Chondrocyte (in vitro differentiated cells): ENCODE data around the gene TSPAN9. TPM values are rescaled to one million over a fixed set of nuclear protein-coding genes. Genes with fewer than 3 reads are reported as not detected.

ENCODE experiments used
- DNase-seq: peaks from one replicate; pipeline ENCODE4 v3.0.0; 2021; ENCODE audit warnings: mixed read lengths, low spot score
- H3K27ac Mint-ChIP-seq: one replicate; pipeline ENCODE4 v1.8.0; 2021; ENCODE audit warnings: mild to moderate bottlenecking, moderate library complexity, mixed read lengths; ENCODE audit not compliant: unreplicated experiment
- H3K27me3 Mint-ChIP-seq: 2 replicates; pipeline ENCODE4 v1.8.0; 2021; ENCODE audit warnings: low read depth, mixed read lengths
- H3K36me3 Mint-ChIP-seq: 2 replicates; pipeline ENCODE4 v1.8.0; 2021; ENCODE audit warnings: low read depth, mixed read lengths
- H3K4me1 Mint-ChIP-seq: 2 replicates; pipeline ENCODE4 v1.8.0; 2021; ENCODE audit warnings: low read depth, mild to moderate bottlenecking, mixed read lengths
- H3K4me3 Mint-ChIP-seq: one replicate; pipeline ENCODE4 v1.8.0; 2021; ENCODE audit warnings: mild to moderate bottlenecking, moderate library complexity, mixed read lengths; ENCODE audit not compliant: unreplicated experiment
- H3K9me3 Mint-ChIP-seq: 2 replicates; pipeline ENCODE4 v1.8.0; 2021; ENCODE audit warnings: low read depth, mixed read lengths
- CTCF ChIP-seq: fragments of 200-600 bp; sonication (generic); IDR thresholded peaks from 2 replicates; pipeline ENCODE4 v1.5.0; 2021; ENCODE audit warnings: antibody characterized with exemption, mild to moderate bottlenecking, moderate library complexity
- total RNA-seq: library from RNA; stranded (reverse); gene quantifications from 3 replicates; pipeline ENCODE4 v1.2.1, GENCODE V29; 2021

The TSPAN9 gene
- total RNA-seq, 1 donor from 2014 or later = 50.4 TPM

GRCh38 chr12:3225154-3225795, 148.1 kb downstream of the TSPAN9 start:
- peak overlapping the region; percentile 41 for H3K4me3 Mint-ChIP-seq

GRCh38 chr12:3225796-3226180, 148.6 kb downstream of the TSPAN9 start:
- H3K4me3 Mint-ChIP-seq = no peak overlapping the region
- TF ChIP-seq CTCF = no peak
- peaks cover 32% of the 10 kb centered on the region for H3K4me1 Mint-ChIP-seq
- H3K36me3 Mint-ChIP-seq = peaks cover 7% of the 10 kb centered on the region
- peak overlapping the region; percentile 69 for H3K27ac Mint-ChIP-seq
- no peak for DNase-seq
- H3K9me3 Mint-ChIP-seq = peaks cover 7% of the 10 kb centered on the region
- H3K27me3 Mint-ChIP-seq = no peaks in the 10 kb centered on the region

More at GRCh38 chr12:3225154-3225795, 148.1 kb downstream of the TSPAN9 start:
- peak overlapping the region; percentile 69 for H3K27ac Mint-ChIP-seq
- H3K4me1 Mint-ChIP-seq = peaks cover 28% of the 10 kb centered on the region
- no peak for DNase-seq
- H3K27me3 Mint-ChIP-seq = no peaks in the 10 kb centered on the region
- H3K36me3 Mint-ChIP-seq = peaks cover 7% of the 10 kb centered on the region
- H3K9me3 Mint-ChIP-seq = peaks cover 7% of the 10 kb centered on the region
- TF ChIP-seq CTCF = no peak

- H3K4me1 Mint-ChIP-seq = peaks cover 37% of the 10 kb centered on the region
- peaks cover 6% of the 10 kb centered on the region for H3K36me3 Mint-ChIP-seq
- no peak overlapping the region for H3K27ac Mint-ChIP-seq
- TF ChIP-seq CTCF = no peak
- no peak for DNase-seq
- H3K27me3 Mint-ChIP-seq = no peaks in the 10 kb centered on the region
- H3K4me3 Mint-ChIP-seq = no peak overlapping the region
- peaks cover 7% of the 10 kb centered on the region for H3K9me3 Mint-ChIP-seq
Observed at GRCh38 chr12:3226264-3226663, 149.1 kb downstream of the TSPAN9 start.

- TF ChIP-seq CTCF = no peak
- H3K4me1 Mint-ChIP-seq = peaks cover 47% of the 10 kb centered on the region
- no peak for DNase-seq
- no peak overlapping the region for H3K4me3 Mint-ChIP-seq
- peaks cover 6% of the 10 kb centered on the region for H3K36me3 Mint-ChIP-seq
- peaks cover 7% of the 10 kb centered on the region for H3K9me3 Mint-ChIP-seq
- no peaks in the 10 kb centered on the region for H3K27me3 Mint-ChIP-seq
- no peak overlapping the region for H3K27ac Mint-ChIP-seq
Observed at GRCh38 chr12:3227076-3227975, 150.1 kb downstream of the TSPAN9 start.

GRCh38 chr12:3228552-3228951, 151.4 kb downstream of the TSPAN9 start:
- DNase-seq = no peak
- peaks cover 48% of the 10 kb centered on the region for H3K4me1 Mint-ChIP-seq
- no peak overlapping the region for H3K27ac Mint-ChIP-seq
- no peaks in the 10 kb centered on the region for H3K27me3 Mint-ChIP-seq
- H3K36me3 Mint-ChIP-seq = peaks cover 6% of the 10 kb centered on the region
- H3K4me3 Mint-ChIP-seq = no peak overlapping the region
- no peak for TF ChIP-seq CTCF
- H3K9me3 Mint-ChIP-seq = peaks cover 7% of the 10 kb centered on the region
